ENCODE data around the gene CYP26A1.

The CYP26A1 gene

DNA sequence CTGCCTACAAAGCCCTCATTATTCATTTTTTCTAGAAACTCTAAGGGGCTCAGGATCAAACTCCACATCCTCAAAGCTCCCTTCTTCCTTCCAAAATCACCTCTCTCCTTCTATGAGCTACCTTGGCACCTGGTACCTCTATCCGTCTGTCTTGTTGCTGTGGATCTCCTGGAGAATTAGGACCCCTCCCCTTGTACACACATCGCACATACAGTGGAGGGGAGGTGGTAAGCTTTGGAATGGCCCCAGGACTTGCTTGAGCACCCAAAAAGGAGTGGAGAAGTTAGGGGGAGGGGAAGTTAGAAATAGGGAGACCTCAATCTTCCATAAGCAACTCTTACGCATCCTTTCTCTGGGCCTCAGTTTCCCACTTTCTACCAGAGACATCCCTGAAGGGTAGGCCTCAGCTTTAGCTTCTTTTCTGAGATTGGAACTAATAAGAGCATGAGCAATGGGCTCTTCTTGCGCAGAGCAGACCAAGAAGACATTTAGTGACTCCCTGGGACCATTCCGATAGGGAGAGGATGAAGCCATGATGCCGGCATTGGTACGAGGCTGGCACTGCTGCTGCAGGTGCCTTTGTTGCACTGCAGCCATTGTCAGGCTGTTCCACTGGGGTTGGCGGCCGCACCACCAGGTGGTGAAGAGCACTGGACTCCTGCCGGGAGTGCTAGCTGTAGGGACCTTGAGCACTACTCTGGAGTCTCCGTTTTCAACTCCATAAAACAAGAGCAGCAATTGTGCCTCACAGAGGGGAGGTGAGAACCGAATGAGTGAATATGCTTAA is 8.6 kb upstream of the CYP26A1 start:
- Histone ChIP-seq H3K9me3 (ENCODE audit: insufficient read depth, low read length) (no peaks in the 10 kb centered on the region), H4K20me1 (ENCODE audit: insufficient read depth, low read length) (no peaks in the 10 kb centered on the region), H3K79me2 (ENCODE audit: low read length) (no peaks in the 10 kb centered on the region), H3K9ac (ENCODE audit: low read length) (no peak overlapping the region), H3K4me2 (ENCODE audit: low read length) (no peak overlapping the region), H3K4me1 (ENCODE audit: low read length) (no peaks in the 10 kb centered on the region), H3K27ac (ENCODE audit: low read length) (no peak overlapping the region), H3K4me3 (ENCODE audit: low read length) (no peak overlapping the region), H3K36me3 (replicated peaks; ENCODE audit: low read depth, low read length) (peaks cover 3% of the 10 kb centered on the region), H3K27me3 (ENCODE audit: low read depth, low read length) (no peaks in the 10 kb centered on the region), H2AFZ (ENCODE audit: low read depth, low read length) (no peak overlapping the region)
- TF ChIP-seq, protein P1, sequence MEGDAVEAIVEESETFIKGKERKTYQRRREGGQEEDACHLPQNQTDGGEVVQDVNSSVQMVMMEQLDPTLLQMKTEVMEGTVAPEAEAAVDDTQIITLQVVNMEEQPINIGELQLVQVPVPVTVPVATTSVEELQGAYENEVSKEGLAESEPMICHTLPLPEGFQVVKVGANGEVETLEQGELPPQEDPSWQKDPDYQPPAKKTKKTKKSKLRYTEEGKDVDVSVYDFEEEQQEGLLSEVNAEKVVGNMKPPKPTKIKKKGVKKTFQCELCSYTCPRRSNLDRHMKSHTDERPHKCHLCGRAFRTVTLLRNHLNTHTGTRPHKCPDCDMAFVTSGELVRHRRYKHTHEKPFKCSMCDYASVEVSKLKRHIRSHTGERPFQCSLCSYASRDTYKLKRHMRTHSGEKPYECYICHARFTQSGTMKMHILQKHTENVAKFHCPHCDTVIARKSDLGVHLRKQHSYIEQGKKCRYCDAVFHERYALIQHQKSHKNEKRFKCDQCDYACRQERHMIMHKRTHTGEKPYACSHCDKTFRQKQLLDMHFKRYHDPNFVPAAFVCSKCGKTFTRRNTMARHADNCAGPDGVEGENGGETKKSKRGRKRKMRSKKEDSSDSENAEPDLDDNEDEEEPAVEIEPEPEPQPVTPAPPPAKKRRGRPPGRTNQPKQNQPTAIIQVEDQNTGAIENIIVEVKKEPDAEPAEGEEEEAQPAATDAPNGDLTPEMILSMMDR (IDR thresholded peaks at IDR 0.05; ENCODE audit: low read depth, low read length): no peak
- TF ChIP-seq EZH2phosphoT487 (IDR thresholded peaks at IDR 0.05; ENCODE audit: low read depth): no peak

DNA sequence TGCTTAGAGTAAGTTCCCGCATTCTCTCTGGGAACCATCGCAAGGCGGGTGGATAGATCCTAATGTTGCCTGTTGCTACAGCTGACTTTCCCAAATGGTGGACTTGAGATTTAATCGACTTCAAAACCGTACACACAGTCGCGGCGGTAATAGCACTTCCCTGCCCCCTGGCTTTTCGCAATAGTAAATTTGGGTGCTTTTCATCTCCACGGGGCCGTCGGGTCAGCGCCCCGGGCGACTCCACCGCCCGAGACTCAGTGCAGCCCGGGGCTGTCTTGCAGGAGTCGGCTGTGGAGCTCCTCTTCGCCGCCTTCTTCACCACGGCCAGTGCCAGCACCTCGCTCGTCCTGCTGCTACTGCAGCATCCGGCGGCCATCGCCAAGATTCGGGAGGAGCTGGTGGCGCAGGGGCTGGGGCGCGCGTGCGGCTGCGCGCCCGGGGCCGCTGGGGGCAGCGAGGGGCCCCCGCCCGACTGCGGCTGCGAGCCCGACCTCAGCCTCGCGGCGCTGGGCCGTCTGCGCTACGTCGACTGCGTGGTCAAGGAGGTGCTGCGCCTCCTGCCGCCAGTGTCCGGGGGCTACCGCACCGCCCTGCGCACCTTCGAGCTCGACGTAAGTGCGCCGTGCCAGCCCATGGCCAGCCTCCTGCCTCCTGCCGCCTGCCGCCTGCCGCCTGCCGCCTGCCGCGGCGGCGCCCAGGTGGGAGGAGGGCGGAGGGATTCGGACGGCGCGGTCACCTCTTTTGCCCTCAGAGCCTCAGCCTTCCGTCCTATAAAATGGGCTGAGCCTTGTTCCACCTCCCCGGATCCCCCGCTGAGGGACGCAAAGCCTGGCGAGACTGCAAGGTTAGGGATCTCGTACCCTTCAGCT is 7.8 kb upstream of the CYP26A1 start:
- no peaks in the 10 kb centered on the region for H3K4me1 ChIP-seq (ENCODE audit: low read length)
- no peak overlapping the region for H3K4me2 ChIP-seq (ENCODE audit: low read length)
- no peaks in the 10 kb centered on the region for H3K27me3 ChIP-seq (ENCODE audit: low read depth, low read length)
- no peak overlapping the region for H3K9ac ChIP-seq (ENCODE audit: low read length)
- peaks cover 3% of the 10 kb centered on the region for H3K36me3 ChIP-seq (replicated peaks; ENCODE audit: low read depth, low read length)
- H4K20me1 ChIP-seq (ENCODE audit: insufficient read depth, low read length): no peaks in the 10 kb centered on the region
- no peaks in the 10 kb centered on the region for H3K79me2 ChIP-seq (ENCODE audit: low read length)
- H3K9me3 ChIP-seq (ENCODE audit: insufficient read depth, low read length): no peaks in the 10 kb centered on the region
- no peak overlapping the region for H3K4me3 ChIP-seq (ENCODE audit: low read length)
- H3K27ac ChIP-seq (ENCODE audit: low read length): no peak overlapping the region
- no peak overlapping the region for H2AFZ ChIP-seq (ENCODE audit: low read depth, low read length)
- no peak for TF ChIP-seq EZH2phosphoT487 (IDR thresholded peaks at IDR 0.05; ENCODE audit: low read depth)
- TF ChIP-seq, protein P1 (IDR thresholded peaks at IDR 0.05; ENCODE audit: low read depth, low read length): no peak

DNA sequence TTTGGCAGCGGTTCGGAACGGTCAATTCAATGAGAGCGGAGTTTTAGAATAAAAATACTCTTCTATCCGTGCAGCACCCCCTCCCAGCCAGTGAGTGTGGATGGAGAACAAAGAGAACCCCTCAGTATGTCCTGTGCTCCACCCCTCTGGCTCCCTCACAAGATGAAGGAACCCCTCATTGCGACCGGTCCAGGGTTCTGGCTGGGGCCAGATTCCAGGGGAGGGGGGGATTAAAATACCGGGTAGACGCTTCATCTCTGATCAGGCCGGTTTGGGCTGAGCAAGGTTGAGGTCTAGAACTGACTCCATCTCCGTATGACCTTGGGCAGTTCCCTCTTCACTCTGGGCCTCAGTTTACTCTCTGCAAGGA is 7.2 kb upstream of the CYP26A1 start:
- Histone ChIP-seq H4K20me1 (ENCODE audit: insufficient read depth, low read length) (no peaks in the 10 kb centered on the region), H3K27me3 (ENCODE audit: low read depth, low read length) (no peaks in the 10 kb centered on the region), H3K36me3 (replicated peaks; ENCODE audit: low read depth, low read length) (peaks cover 3% of the 10 kb centered on the region), H3K4me2 (ENCODE audit: low read length) (no peak overlapping the region), H3K4me1 (ENCODE audit: low read length) (no peaks in the 10 kb centered on the region), H3K27ac (ENCODE audit: low read length) (no peak overlapping the region), H3K4me3 (ENCODE audit: low read length) (no peak overlapping the region), H3K9me3 (ENCODE audit: insufficient read depth, low read length) (no peaks in the 10 kb centered on the region), H3K9ac (ENCODE audit: low read length) (no peak overlapping the region), H3K79me2 (ENCODE audit: low read length) (no peaks in the 10 kb centered on the region), H2AFZ (ENCODE audit: low read depth, low read length) (no peak overlapping the region)
- no peak for TF ChIP-seq EZH2phosphoT487 (IDR thresholded peaks at IDR 0.05; ENCODE audit: low read depth)
- TF ChIP-seq, protein P1 (IDR thresholded peaks at IDR 0.05; ENCODE audit: low read depth, low read length): no peak
